Adipocyte (in vitro differentiated cells): ENCODE data around the gene KRT13.

ENCODE experiments used
- DNase-seq: peaks from one replicate; pipeline ENCODE4 v3.0.0-alpha.2; 2015; ENCODE audit warnings: low read depth
- H3K27me3 ChIP-seq: replicated peaks from 2 replicates; pipeline ENCODE4 v1.7.0; 2013; ENCODE audit warnings: mild to moderate bottlenecking, low read length, moderate library complexity; ENCODE audit not compliant: control insufficient read depth, insufficient read depth
- H3K36me3 ChIP-seq: 2 replicates; pipeline ENCODE4 v1.7.0; 2013; ENCODE audit warnings: low read length, mild to moderate bottlenecking, moderate library complexity; ENCODE audit not compliant: control insufficient read depth, insufficient read depth, severe bottlenecking
- H3K4me1 ChIP-seq: 2 replicates; pipeline ENCODE4 v1.7.0; 2013; ENCODE audit warnings: mild to moderate bottlenecking, low read length, moderate library complexity; ENCODE audit not compliant: control insufficient read depth, insufficient read depth
- H3K4me3 ChIP-seq: 2 replicates; pipeline ENCODE4 v1.7.0; 2013; ENCODE audit warnings: mild to moderate bottlenecking, low read length, moderate library complexity
- H3K9ac ChIP-seq: 2 replicates; pipeline ENCODE4 v1.7.0; 2013; ENCODE audit warnings: mild to moderate bottlenecking, low read length, moderate library complexity
- H3K9me3 ChIP-seq: 2 replicates; pipeline ENCODE4 v1.7.0; 2013; ENCODE audit warnings: mild to moderate bottlenecking, low read length, moderate library complexity; ENCODE audit not compliant: control insufficient read depth

The KRT13 gene

GRCh38 chr17:41536741-41537613, 31.6 kb upstream of the KRT13 start:
- no peak overlapping the region for H3K9ac ChIP-seq

GRCh38 chr17:41535764-41536481, 30.5 kb upstream of the KRT13 start:
- no peaks in the 10 kb centered on the region for H3K27me3 ChIP-seq
- H3K9ac ChIP-seq: no peak overlapping the region
- no peaks in the 10 kb centered on the region for H3K9me3 ChIP-seq
- H3K36me3 ChIP-seq: no peaks in the 10 kb centered on the region
- H3K4me3 ChIP-seq: no peak overlapping the region
- peaks cover 7% of the 10 kb centered on the region for H3K4me1 ChIP-seq
- no peak for DNase-seq

More at GRCh38 chr17:41536741-41537613, 31.6 kb upstream of the KRT13 start:
- Histone ChIP-seq H3K4me3 (no peak overlapping the region), H3K4me1 (peaks cover 7% of the 10 kb centered on the region), H3K9me3 (no peaks in the 10 kb centered on the region), H3K27me3 (no peaks in the 10 kb centered on the region), H3K36me3 (no peaks in the 10 kb centered on the region)
- no peak for DNase-seq

- H3K4me1 ChIP-seq: peaks cover 14% of the 10 kb centered on the region
- DNase-seq: no peak
Observed at GRCh38 chr17:41534899-41535546, 29.6 kb upstream of the KRT13 start.

GRCh38 chr17:41533613-41534012, 28.2 kb upstream of the KRT13 start:
- peaks cover 17% of the 10 kb centered on the region for H3K4me1 ChIP-seq
- H3K4me3 ChIP-seq: no peak overlapping the region
- H3K36me3 ChIP-seq: no peaks in the 10 kb centered on the region
- no peaks in the 10 kb centered on the region for H3K9me3 ChIP-seq
- H3K27me3 ChIP-seq: no peaks in the 10 kb centered on the region
- no peak for DNase-seq
- H3K9ac ChIP-seq: no peak overlapping the region

More at GRCh38 chr17:41534899-41535546, 29.6 kb upstream of the KRT13 start:
- H3K4me3 ChIP-seq: no peak overlapping the region
- no peaks in the 10 kb centered on the region for H3K36me3 ChIP-seq
- no peaks in the 10 kb centered on the region for H3K27me3 ChIP-seq
- no peak overlapping the region for H3K9ac ChIP-seq
- H3K9me3 ChIP-seq: no peaks in the 10 kb centered on the region

GRCh38 chr17:41532947-41533570, 27.6 kb upstream of the KRT13 start:
- peaks cover 17% of the 10 kb centered on the region for H3K4me1 ChIP-seq
- no peaks in the 10 kb centered on the region for H3K27me3 ChIP-seq
- no peak for DNase-seq
- H3K36me3 ChIP-seq: no peaks in the 10 kb centered on the region
- no peak overlapping the region for H3K9ac ChIP-seq
- no peaks in the 10 kb centered on the region for H3K9me3 ChIP-seq
- H3K4me3 ChIP-seq: no peak overlapping the region

- Histone ChIP-seq H3K36me3 (no peaks in the 10 kb centered on the region), H3K9ac (no peak overlapping the region), H3K9me3 (no peaks in the 10 kb centered on the region), H3K27me3 (peaks cover 9% of the 10 kb centered on the region), H3K4me3 (no peak overlapping the region), H3K4me1 (peaks cover 10% of the 10 kb centered on the region)
- no peak for DNase-seq
Observed at GRCh38 chr17:41531993-41532392, 26.6 kb upstream of the KRT13 start.

GRCh38 chr17:41530062-41531048, 24.9 kb upstream of the KRT13 start:
- Histone ChIP-seq H3K9me3 (no peaks in the 10 kb centered on the region), H3K27me3 (peaks cover 13% of the 10 kb centered on the region), H3K4me3 (no peak overlapping the region), H3K36me3 (no peaks in the 10 kb centered on the region), H3K4me1 (peaks cover 10% of the 10 kb centered on the region), H3K9ac (no peak overlapping the region)
- peak; percentile 84 for DNase-seq

GRCh38 chr17:41529491-41529915, 24.1 kb upstream of the KRT13 start:
- H3K9me3 ChIP-seq: no peaks in the 10 kb centered on the region
- H3K27me3 ChIP-seq: peaks cover 13% of the 10 kb centered on the region
- H3K4me3 ChIP-seq: no peak overlapping the region
- no peaks in the 10 kb centered on the region for H3K36me3 ChIP-seq
- no peak overlapping the region for H3K9ac ChIP-seq
- peaks cover 10% of the 10 kb centered on the region for H3K4me1 ChIP-seq
- DNase-seq: no peak

- H3K27me3 ChIP-seq: peaks cover 13% of the 10 kb centered on the region
- H3K9me3 ChIP-seq: no peaks in the 10 kb centered on the region
- H3K36me3 ChIP-seq: no peaks in the 10 kb centered on the region
- no peak for DNase-seq
- no peak overlapping the region for H3K9ac ChIP-seq
- peaks cover 10% of the 10 kb centered on the region for H3K4me1 ChIP-seq
- H3K4me3 ChIP-seq: no peak overlapping the region
Observed at GRCh38 chr17:41528959-41529353, 23.5 kb upstream of the KRT13 start.
